Spleen (tissue), 11 donors: ENCODE results near the gene UACA. TPM values are rescaled to one million over a fixed set of nuclear protein-coding genes. Genes with fewer than 3 reads are reported as not detected.

Experiments
- DNase-seq: peaks from one replicate; pipeline ENCODE4 v3.0.0-alpha.2; 2020
- H3K27ac ChIP-seq, 8 donors: fragments of 200-600 bp; sonication (generic) in 7 of 8; 1 replicate in 4 of 8; 2 replicates in 4 of 8; pipeline versions ENCODE4 v1.5.0 to v1.8.0; 2016 to 2021; ENCODE audit warnings: inconsistent platforms in 4 of 8, mild to moderate bottlenecking in 4 of 8, moderate library complexity in 1 of 8
- H3K27me3 ChIP-seq, 7 donors: fragments of 200-600 bp; sonication (generic) in 6 of 7; replicated peaks in 1 of 7; 1 replicate in 4 of 7; 2 replicates in 3 of 7; pipeline versions ENCODE4 v1.5.0 to v1.8.0; 2016 to 2021; ENCODE audit warnings: inconsistent platforms in 3 of 7, mild to moderate bottlenecking in 1 of 7
- H3K36me3 ChIP-seq, 6 donors: fragments of 200-600 bp; sonication (generic) in 5 of 6; 1 replicate in 4 of 6; 2 replicates in 2 of 6; pipeline versions ENCODE4 v1.5.0 to v1.8.0; 2016 to 2021; ENCODE audit warnings: inconsistent platforms in 2 of 6
- H3K4me1 ChIP-seq, 6 donors: fragments of 200-600 bp; sonication (generic) in 5 of 6; 1 replicate in 3 of 6; 2 replicates in 3 of 6; pipeline versions ENCODE4 v1.5.0 to v1.8.0; 2016 to 2021; ENCODE audit warnings: inconsistent platforms in 3 of 6
- H3K4me3 ChIP-seq, 8 donors: fragments of 200-600 bp; sonication (generic) in 7 of 8; 1 replicate in 4 of 8; 2 replicates in 4 of 8; pipeline versions ENCODE4 v1.5.0 to v1.8.0; 2016 to 2021; ENCODE audit warnings: inconsistent platforms in 4 of 8, mild to moderate bottlenecking in 4 of 8, moderate library complexity in 2 of 8
- H3K9me3 ChIP-seq, 8 donors: fragments of 200-600 bp; sonication (generic) in 7 of 8; 1 replicate in 4 of 8; 2 replicates in 4 of 8; pipeline versions ENCODE4 v1.5.0 to v1.8.0; 2016 to 2021; ENCODE audit warnings: inconsistent platforms in 4 of 8
- POLR2A ChIP-seq, 3 donors: fragments of 450-650 bp; IDR thresholded peaks; one replicate each; pipeline ENCODE4 v1.5.1; 2017; ENCODE audit warnings: antibody characterized with exemption in 3 of 3, mild to moderate bottlenecking in 1 of 3
- POLR2AphosphoS5 ChIP-seq, 3 donors: sonication (generic); formaldehyde crosslinking; IDR thresholded peaks; one replicate each; pipeline ENCODE4 v1.5.1; 2017; ENCODE audit warnings: antibody characterized with exemption in 3 of 3
- WGBS, 5 donors: extraction: QIAGEN DNeasy Blood & Tissue Kit in 3 of 5; methylation state at CpG; one replicate each; pipeline versions ENCODE4 v1.1.5 to v1.1.7; 2013 to 2018; 5-methylcytosine and 5-hydroxymethylcytosine counted together
- intact Hi-C: fragments of 100-400 bp; cut with DNase I; formaldehyde crosslinking; loops from one replicate; pipeline ENCODE4 v1.15.0; 2023; ENCODE audit warnings: low total_unique reads
- polyA plus RNA-seq, 3 donors: library from polyadenylated mRNA; stranded (reverse); fragments of 200-250 nt; gene quantifications; one replicate each; pipeline ENCODE4 v1.2.1, GENCODE V29; 2013
- total RNA-seq, 7 donors: library from RNA; depleted of rRNA in 3 of 7; stranded (reverse); fragments of >200 nt in 3 of 7; fragmentation: NEBNext Ultra II Directional in 4 of 7; extraction: Animal tissue kit (Norgen Biotek cat#: 25700) in 4 of 7; gene quantifications; one replicate each; pipeline versions ENCODE4 v1.1.0 to v1.2.1, GENCODE V29; 2016 to 2021
- TF ChIP-seq, protein P1 (sequence below), 11 experiments: fragments of 200-600 bp in 7 of 11; fragments of 450-650 bp in 4 of 11; sonication (generic) in 4 of 11; IDR thresholded peaks in 8 of 11; conservative IDR thresholded peaks in 3 of 11; 1 replicate in 7 of 11; 2 replicates in 4 of 11; pipeline versions ENCODE4 v1.4.0 to v1.8.0; 2016 to 2021; ENCODE audit warnings: antibody characterized with exemption in 11 of 11, inconsistent platforms in 4 of 11, mild to moderate bottlenecking in 1 of 11
- donor health status: healthy with polysubstance abuse.
- donor health status: DM: no; HTN: no; CAD: no; lungs with moderate emphysema.
- donor health status: DM: no; HTN: no; CAD: no.
- donor health status: Bipolar disorder and iron deficiency.
- donor health status: healthy.
- donor health status: DM: no; HTN: no; CAD: no.
- donor health status: DM: yes; HTN: yes; CAD: no.

The UACA gene
- total and polyA plus RNA-seq, 10 donors: 21.9 to 113 (median 78.6) TPM

DNA sequence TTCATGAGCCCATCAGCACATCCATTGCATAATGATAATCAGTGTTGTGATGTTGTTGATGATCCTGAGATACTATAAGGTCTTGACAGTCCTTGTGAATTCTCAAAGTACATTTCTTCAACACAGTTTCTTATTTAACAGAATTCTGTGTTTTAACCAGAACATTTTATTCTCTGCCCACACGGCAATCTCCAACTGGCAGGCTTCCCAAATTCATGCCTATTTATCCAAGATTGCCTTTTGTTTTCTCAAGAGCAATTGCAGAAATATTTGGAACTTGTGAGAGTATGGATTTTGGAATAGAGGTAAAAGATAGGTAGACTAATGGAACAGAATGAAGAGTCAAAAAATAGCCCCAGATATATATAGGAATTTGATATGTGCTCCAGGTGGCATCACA is 116.0 kb downstream of the UACA start:
- no peaks in the 10 kb centered on the region for H3K27me3 ChIP-seq
- intact Hi-C loops: no loop called here
- H3K27ac ChIP-seq: no peak overlapping the region
- H3K36me3 ChIP-seq: no peaks in the 10 kb centered on the region
- H3K4me1 ChIP-seq: no peaks in the 10 kb centered on the region
- TF ChIP-seq, protein P1, sequence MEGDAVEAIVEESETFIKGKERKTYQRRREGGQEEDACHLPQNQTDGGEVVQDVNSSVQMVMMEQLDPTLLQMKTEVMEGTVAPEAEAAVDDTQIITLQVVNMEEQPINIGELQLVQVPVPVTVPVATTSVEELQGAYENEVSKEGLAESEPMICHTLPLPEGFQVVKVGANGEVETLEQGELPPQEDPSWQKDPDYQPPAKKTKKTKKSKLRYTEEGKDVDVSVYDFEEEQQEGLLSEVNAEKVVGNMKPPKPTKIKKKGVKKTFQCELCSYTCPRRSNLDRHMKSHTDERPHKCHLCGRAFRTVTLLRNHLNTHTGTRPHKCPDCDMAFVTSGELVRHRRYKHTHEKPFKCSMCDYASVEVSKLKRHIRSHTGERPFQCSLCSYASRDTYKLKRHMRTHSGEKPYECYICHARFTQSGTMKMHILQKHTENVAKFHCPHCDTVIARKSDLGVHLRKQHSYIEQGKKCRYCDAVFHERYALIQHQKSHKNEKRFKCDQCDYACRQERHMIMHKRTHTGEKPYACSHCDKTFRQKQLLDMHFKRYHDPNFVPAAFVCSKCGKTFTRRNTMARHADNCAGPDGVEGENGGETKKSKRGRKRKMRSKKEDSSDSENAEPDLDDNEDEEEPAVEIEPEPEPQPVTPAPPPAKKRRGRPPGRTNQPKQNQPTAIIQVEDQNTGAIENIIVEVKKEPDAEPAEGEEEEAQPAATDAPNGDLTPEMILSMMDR (IDR thresholded peaks at IDR 0.05 in 8 of 11, conservative IDR thresholded peaks at IDR 0.05 in 3 of 11): no peak
- TF ChIP-seq POLR2AphosphoS5 (IDR thresholded peaks at IDR 0.05) (no peak), POLR2A (IDR thresholded peaks at IDR 0.05) (no peak)
- H3K9me3 ChIP-seq: no peaks in the 10 kb centered on the region
- WGBS, 5 donors: 56 to 92% (median 83%) methylated on average over 1 of the region's 1 CpG
- H3K4me3 ChIP-seq: no peak overlapping the region
- no peak for DNase-seq

DNA sequence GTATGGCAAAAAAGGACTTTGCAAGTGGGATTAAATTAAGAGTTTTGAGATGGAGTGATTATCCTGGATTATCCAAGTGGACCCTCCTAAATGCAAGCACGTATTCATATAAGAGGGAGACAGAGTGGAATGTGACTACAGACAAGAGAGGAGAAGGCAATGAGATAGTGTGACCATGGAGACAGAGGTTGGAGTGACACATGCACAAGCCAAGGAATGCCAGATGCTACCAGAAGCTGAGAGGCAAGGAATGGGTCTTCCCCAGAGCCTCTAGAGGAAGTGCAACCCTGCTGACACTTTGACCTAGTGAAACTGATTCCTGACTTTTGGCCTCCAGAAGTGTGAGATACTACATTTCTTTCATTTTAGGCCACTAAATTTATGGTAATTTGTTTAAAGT is 117.2 kb downstream of the UACA start:
- WGBS, 5 donors: 79 to 90% (median 83%) methylated on average over 1 of the region's 1 CpG
- no peaks in the 10 kb centered on the region for H3K36me3 ChIP-seq
- H3K4me1 ChIP-seq: no peaks in the 10 kb centered on the region
- no peak overlapping the region for H3K27ac ChIP-seq
- intact Hi-C loops: no loop called here
- H3K9me3 ChIP-seq: no peaks in the 10 kb centered on the region
- no peaks in the 10 kb centered on the region for H3K27me3 ChIP-seq
- H3K4me3 ChIP-seq: no peak overlapping the region
- TF ChIP-seq, protein P1 (IDR thresholded peaks at IDR 0.05 in 8 of 11, conservative IDR thresholded peaks at IDR 0.05 in 3 of 11): no peak
- TF ChIP-seq POLR2A (IDR thresholded peaks at IDR 0.05) (no peak), POLR2AphosphoS5 (IDR thresholded peaks at IDR 0.05) (no peak)
- DNase-seq: no peak

DNA sequence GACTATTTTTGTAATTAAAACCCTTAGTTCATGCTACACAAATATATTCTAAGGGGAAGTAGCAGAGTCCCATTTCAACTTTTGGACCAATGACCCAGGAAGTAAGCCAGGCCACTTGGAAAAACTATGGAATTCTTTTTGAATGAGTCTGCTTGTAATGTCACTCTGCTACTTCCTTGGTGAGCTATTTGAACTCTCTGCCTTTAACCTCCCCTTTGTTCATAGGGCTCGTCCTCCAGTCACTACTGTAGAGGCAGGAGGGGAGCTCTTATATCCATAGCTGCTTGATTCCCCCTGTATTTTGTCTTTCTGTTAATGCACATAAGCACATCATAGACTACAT is 119.6 kb downstream of the UACA start:
- H3K36me3 ChIP-seq: no peaks in the 10 kb centered on the region
- no peak overlapping the region for H3K4me3 ChIP-seq
- H3K4me1 ChIP-seq: no peaks in the 10 kb centered on the region
- no peak for DNase-seq
- no peak overlapping the region for H3K27ac ChIP-seq
- H3K27me3 ChIP-seq: no peaks in the 10 kb centered on the region
- 67 to 87% (median 84%) methylated on average over 1 of the region's 1 CpG for WGBS, 5 donors
- H3K9me3 ChIP-seq: no peaks in the 10 kb centered on the region
- intact Hi-C loops: no loop called here
- no peak for TF ChIP-seq POLR2AphosphoS5 (IDR thresholded peaks at IDR 0.05)
- TF ChIP-seq, protein P1 (IDR thresholded peaks at IDR 0.05 in 8 of 11, conservative IDR thresholded peaks at IDR 0.05 in 3 of 11): no peak
- TF ChIP-seq POLR2A (IDR thresholded peaks at IDR 0.05): no peak

DNA sequence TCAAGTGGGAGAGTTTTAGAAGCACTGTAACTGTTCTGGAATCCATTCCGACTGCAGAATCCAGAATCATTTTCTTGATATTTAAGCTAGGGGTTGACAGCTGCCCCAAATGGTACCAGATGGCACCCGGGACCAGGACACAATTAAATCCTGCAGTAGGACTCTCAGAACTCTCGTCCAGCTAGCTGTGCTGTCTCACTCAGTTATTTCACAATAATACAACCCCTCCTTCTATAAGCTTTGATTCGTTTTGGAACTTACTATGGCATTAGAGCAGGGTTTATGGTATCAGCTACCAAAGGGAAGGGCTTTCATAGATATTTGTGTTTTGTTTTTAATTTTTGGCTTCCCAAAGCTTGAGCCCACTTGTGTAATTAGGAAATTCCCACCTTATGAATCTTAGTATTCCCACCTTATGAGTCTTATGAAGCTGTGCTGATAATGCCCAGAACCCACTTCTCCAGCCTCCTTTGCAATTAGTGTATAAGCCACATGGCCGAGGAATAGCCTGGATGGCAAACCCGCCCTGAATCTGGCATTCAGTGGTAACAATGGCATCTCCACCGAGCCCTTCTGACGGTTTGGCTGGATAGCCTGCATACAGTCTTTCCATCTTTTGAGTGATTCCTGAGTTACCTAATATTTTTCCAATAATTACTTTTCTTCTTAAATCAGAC is 120.1 kb downstream of the UACA start:
- Histone ChIP-seq H3K27me3 (no peaks in the 10 kb centered on the region), H3K9me3 (no peaks in the 10 kb centered on the region), H3K36me3 (no peaks in the 10 kb centered on the region), H3K4me3 (no peak overlapping the region), H3K27ac (no peak overlapping the region), H3K4me1 (no peaks in the 10 kb centered on the region)
- WGBS, 5 donors: 79 to 92% (median 85%) methylated on average over 8 of the region's 8 CpGs
- intact Hi-C loops: no loop called here
- TF ChIP-seq POLR2AphosphoS5 (IDR thresholded peaks at IDR 0.05): no peak
- TF ChIP-seq POLR2A (IDR thresholded peaks at IDR 0.05): no peak
- TF ChIP-seq, protein P1 (IDR thresholded peaks at IDR 0.05 in 8 of 11, conservative IDR thresholded peaks at IDR 0.05 in 3 of 11): no peak
- no peak for DNase-seq
